ENCODE data around the gene DYRK4.

DNA sequence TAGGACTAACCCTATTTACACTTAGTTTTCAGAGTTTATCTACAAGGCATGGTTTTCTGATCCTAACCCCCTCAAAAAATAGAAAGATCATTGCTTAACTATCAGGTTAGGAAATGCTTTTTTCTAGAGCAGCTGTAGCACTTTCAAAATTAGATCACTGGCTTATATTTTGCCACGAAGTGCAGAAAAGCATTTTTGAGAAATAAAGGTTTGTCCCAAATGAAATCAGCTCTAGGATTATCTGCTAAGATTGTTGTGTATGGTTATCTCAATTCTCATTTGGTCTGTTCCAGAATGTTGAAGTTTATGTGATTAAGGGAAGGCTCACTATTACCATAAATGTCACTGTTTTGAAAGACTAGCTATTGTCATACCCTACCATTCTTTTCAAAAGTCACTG lies 9.8 kb upstream of the DYRK4 start:
- no peak for TF ChIP-seq CTCF (IDR thresholded peaks at IDR 0.05 in 2 of 3, conservative IDR thresholded peaks at IDR 0.05 in 1 of 3; ENCODE audit: borderline replicate concordance in 1 of 3, insufficient read depth in 1 of 3, low read depth in 2 of 3, low read length in 2 of 3)
- TF ChIP-seq EZH2phosphoT487 (IDR thresholded peaks at IDR 0.05; ENCODE audit: borderline replicate concordance) = no peak
- TF ChIP-seq EGR1 (IDR thresholded peaks at IDR 0.05; ENCODE audit: low read depth) = no peak
- no peak for TF ChIP-seq EZH2 (IDR thresholded peaks at IDR 0.05)
- TF ChIP-seq POLR2A (IDR thresholded peaks at IDR 0.05; ENCODE audit: borderline replicate concordance, extremely low read depth, insufficient read depth, insufficient read length) = no peak
- TF ChIP-seq SRF (IDR thresholded peaks at IDR 0.05; ENCODE audit: low read depth) = no peak
- TF ChIP-seq SIN3A (IDR thresholded peaks at IDR 0.05; ENCODE audit: low read depth) = no peak
- TF ChIP-seq TCF7L2 (IDR thresholded peaks at IDR 0.05; ENCODE audit: borderline replicate concordance, extremely low read depth, insufficient read depth, insufficient read length) = no peak
- no peak for TF ChIP-seq REST (IDR thresholded peaks at IDR 0.05; ENCODE audit: low read depth)
- TF ChIP-seq YY1 (IDR thresholded peaks at IDR 0.05; ENCODE audit: extremely low read depth, insufficient replicate concordance, low read depth, low read length) = no peak
- no peak for TF ChIP-seq ZFX (IDR thresholded peaks at IDR 0.05)
- TF ChIP-seq FOSL1 (IDR thresholded peaks at IDR 0.05; ENCODE audit: low read depth) = no peak
- TF ChIP-seq, protein P1, sequence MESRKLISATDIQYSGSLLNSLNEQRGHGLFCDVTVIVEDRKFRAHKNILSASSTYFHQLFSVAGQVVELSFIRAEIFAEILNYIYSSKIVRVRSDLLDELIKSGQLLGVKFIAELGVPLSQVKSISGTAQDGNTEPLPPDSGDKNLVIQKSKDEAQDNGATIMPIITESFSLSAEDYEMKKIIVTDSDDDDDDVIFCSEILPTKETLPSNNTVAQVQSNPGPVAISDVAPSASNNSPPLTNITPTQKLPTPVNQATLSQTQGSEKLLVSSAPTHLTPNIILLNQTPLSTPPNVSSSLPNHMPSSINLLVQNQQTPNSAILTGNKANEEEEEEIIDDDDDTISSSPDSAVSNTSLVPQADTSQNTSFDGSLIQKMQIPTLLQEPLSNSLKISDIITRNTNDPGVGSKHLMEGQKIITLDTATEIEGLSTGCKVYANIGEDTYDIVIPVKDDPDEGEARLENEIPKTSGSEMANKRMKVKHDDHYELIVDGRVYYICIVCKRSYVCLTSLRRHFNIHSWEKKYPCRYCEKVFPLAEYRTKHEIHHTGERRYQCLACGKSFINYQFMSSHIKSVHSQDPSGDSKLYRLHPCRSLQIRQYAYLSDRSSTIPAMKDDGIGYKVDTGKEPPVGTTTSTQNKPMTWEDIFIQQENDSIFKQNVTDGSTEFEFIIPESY (IDR thresholded peaks at IDR 0.05; ENCODE audit: extremely low read depth, insufficient replicate concordance, low read length) = no peak

Measured in HCT116 (cell line).